Colonic mucosa (tissue), 4 donors: ENCODE measurements around the gene GABARAP. TPM values are rescaled to one million over a fixed set of nuclear protein-coding genes. Genes with fewer than 3 reads are reported as not detected.
A peak's percentile ranks its signal among the peaks of the same experiment; 100 is the strongest.

Experiments used
- DNase-seq: peaks from one replicate; pipeline ENCODE4 v3.0.0-alpha.2; 2020
- H3K27ac ChIP-seq: fragments of 200-600 bp; one replicate; pipeline ENCODE4 v1.8.0; 2021
- H3K27me3 ChIP-seq: fragments of 200-600 bp; one replicate; pipeline ENCODE4 v1.8.0; 2021
- H3K36me3 ChIP-seq: fragments of 200-600 bp; one replicate; pipeline ENCODE4 v1.8.0; 2021
- H3K4me1 ChIP-seq: fragments of 200-600 bp; one replicate; pipeline ENCODE4 v1.8.0; 2021; ENCODE audit warnings: mild to moderate bottlenecking
- H3K4me3 ChIP-seq: fragments of 200-600 bp; one replicate; pipeline ENCODE4 v1.8.0; 2021
- H3K9ac ChIP-seq, 2 donors: one replicate each; pipeline ENCODE4 v1.7.0; 2013; ENCODE audit warnings: control low read depth in 2 of 2, low read depth in 2 of 2, low read length in 2 of 2
- H3K9me3 ChIP-seq: fragments of 200-600 bp; one replicate; pipeline ENCODE4 v1.8.0; 2021
- intact Hi-C: fragments of 100-400 bp; cut with DNase I; formaldehyde crosslinking; loops from one replicate; pipeline ENCODE4 v1.14.1; 2022
- total RNA-seq, 2 donors: library from RNA; stranded (reverse); fragmentation: NEBNext Ultra II Directional in 1 of 2; extraction: Animal tissue kit (Norgen Biotek cat#: 25700) in 1 of 2; gene quantifications; one replicate each; pipeline ENCODE4 v1.2.1, GENCODE V29; 2021
- TF ChIP-seq, protein P1 (sequence below): fragments of 200-600 bp; IDR thresholded peaks from one replicate; pipeline ENCODE4 v1.8.0; 2022; ENCODE audit warnings: antibody characterized with exemption, mild to moderate bottlenecking
- donor health status: healthy.
- donor health status: DM: no; HTN: no; CAD: no.
- donor health status: DM: no; HTN: no; CAD: no.

Gene GABARAP
- total RNA-seq, 2 donors from 2014 or later, result 378 to 513 TPM

DNA sequence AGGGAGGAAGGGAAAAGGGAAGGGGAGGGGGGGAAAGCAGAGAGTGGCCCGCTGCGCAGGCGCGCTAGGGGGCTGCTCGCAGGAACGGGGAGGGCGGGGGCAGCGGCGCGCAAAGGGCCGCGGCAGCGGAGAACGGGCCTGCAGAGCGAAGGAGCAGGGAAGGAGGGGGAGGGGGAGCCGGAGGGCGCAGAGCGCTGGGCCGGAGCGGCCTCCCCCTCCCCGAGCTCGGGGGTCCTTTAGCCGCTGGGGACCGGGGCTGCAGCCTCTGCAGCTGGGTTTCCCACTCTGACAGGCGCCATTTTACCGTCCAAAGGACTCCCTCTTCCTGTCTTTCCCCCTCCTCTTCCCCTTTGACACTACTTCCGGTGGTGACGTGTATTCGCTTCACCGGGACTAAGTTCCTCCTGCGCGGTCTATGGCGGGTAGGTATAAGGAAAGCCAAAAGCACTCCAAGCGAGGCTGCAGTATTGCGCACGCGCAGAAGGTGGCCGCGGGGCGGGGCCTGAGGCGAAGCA, 9.5 kb upstream of the GABARAP start, which contains the start of gene CTDNEP1:
CTDNEP1 (minus strand) TSS at position 74 of the 515 bp plus-strand sequence. CDS start 438 bp downstream, outside the sequence.
- Histone ChIP-seq H3K4me1 (peaks cover 18% of the 10 kb centered on the region), H3K4me3 (peak within 1 kb of the TSS; percentile 98), H3K9me3 (no peaks in the 10 kb centered on the region), H3K27me3 (no peaks in the 10 kb centered on the region), H3K27ac (peak within 1 kb of the TSS; percentile 99), H3K36me3 (peaks cover 4% of the 10 kb centered on the region), H3K9ac (peak within 1 kb of the TSS; percentile 95 to 98)
- peak; percentile 100 for DNase-seq
- intact Hi-C loops, result no loop called here
- TF ChIP-seq, protein P1, sequence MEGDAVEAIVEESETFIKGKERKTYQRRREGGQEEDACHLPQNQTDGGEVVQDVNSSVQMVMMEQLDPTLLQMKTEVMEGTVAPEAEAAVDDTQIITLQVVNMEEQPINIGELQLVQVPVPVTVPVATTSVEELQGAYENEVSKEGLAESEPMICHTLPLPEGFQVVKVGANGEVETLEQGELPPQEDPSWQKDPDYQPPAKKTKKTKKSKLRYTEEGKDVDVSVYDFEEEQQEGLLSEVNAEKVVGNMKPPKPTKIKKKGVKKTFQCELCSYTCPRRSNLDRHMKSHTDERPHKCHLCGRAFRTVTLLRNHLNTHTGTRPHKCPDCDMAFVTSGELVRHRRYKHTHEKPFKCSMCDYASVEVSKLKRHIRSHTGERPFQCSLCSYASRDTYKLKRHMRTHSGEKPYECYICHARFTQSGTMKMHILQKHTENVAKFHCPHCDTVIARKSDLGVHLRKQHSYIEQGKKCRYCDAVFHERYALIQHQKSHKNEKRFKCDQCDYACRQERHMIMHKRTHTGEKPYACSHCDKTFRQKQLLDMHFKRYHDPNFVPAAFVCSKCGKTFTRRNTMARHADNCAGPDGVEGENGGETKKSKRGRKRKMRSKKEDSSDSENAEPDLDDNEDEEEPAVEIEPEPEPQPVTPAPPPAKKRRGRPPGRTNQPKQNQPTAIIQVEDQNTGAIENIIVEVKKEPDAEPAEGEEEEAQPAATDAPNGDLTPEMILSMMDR, result no peak

DNA sequence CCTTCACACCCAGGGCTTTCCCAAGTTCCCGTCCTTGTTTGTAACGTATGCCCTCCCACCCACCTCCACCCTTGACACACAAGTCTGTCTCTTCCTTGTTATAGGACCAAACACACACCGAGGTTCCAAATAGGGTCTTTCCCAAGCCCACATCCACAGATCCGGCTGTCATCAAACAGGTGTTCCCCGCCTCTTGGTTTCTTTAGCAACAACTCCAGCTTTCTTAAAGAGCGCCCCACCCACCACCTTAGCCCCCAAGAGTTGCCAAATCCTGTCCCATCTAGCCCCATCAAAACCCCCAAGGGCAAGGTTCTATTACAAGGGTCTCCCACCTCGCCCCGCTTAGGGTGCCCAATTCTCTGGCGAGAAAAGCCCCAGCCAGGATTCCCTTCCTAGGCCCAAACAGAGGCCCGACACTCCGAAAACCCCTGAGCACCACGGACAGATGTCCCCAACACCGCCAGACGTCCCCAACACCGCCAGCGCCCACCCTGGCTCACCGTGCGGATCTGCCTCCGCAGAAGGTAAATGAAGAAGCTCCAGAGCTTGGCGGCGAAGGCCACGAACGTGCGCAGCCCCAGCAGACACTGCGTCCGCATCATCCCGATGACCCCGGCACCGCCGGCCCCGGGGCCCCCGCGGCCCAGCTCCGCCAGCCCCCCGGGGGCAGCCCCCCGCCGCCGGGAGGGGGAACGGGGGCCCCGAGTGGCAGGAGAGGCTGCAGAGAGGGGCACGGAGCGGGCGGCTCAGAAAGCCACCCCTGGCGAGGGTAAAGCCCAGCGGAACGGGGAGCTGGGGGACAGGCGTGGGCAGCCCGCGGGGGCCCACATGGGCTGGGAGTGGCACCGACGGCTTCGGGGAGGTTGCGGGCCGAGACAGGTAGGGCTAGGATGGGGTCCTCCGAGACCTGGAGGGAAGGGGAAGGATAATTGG, 8.7 kb upstream of the GABARAP start:
- H3K9ac ChIP-seq, result peak overlapping the region; percentile 95 to 98
- peak overlapping the region; percentile 98 for H3K4me3 ChIP-seq
- H3K4me1 ChIP-seq, result peaks cover 18% of the 10 kb centered on the region
- TF ChIP-seq, protein P1, result no peak
- H3K27ac ChIP-seq, result peak overlapping the region; percentile 99
- H3K36me3 ChIP-seq, result peaks cover 4% of the 10 kb centered on the region
- intact Hi-C loops, result no loop called here
- peak; percentile 44 for DNase-seq
- no peaks in the 10 kb centered on the region for H3K27me3 ChIP-seq
- H3K9me3 ChIP-seq, result no peaks in the 10 kb centered on the region

DNA sequence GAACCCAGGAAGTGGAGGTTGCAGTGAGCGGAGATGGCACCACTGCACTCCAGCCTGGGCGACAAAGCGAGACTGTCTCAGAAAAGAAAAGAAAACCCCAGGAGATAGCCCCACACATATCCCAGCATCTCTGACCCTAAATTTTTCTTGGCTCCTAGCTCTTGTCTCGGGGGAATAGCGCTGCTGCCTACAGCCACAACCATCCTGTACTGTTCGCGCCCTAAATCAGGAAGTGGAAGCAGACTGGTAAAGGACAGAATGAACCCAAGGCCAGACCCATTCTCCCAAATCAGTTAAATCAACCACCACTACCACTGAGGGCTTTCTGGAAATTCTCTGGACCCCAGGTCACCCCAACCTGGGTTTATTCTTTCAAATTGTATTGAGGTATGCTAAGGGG, 7.6 kb upstream of the GABARAP start:
- Histone ChIP-seq H3K9ac (peak overlapping the region; percentile 95 to 98), H3K9me3 (no peaks in the 10 kb centered on the region), H3K4me1 (peaks cover 18% of the 10 kb centered on the region), H3K27ac (peak overlapping the region; percentile 99), H3K4me3 (peak overlapping the region; percentile 98), H3K27me3 (no peaks in the 10 kb centered on the region), H3K36me3 (peaks cover 3% of the 10 kb centered on the region)
- intact Hi-C loops, result no loop called here
- DNase-seq, result no peak
- TF ChIP-seq, protein P1, result no peak

DNA sequence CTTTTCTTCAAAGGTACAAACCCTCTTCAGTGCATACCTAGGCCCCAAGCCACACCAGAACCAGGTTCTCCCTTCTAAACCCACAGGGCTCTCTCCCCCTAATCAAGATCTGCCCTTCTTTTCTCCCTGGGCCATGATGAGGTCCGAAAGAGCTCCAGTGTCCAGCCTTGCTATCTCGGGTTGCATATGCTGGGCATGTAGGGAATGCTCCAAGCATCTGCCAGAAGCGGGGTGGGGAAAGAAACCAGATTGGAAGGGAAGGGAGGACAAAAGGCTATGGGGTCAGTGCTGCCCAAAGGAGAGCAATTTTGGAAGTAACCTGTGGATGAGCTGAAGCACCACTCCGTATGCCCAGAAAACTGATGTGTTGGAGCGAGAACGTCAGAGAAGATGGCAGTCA, 7.0 kb upstream of the GABARAP start:
- Histone ChIP-seq H3K27ac (no peak overlapping the region), H3K9ac (peak overlapping the region in 1 of 2 donors; percentile 8), H3K4me3 (no peak overlapping the region), H3K27me3 (no peaks in the 10 kb centered on the region), H3K4me1 (peaks cover 18% of the 10 kb centered on the region), H3K9me3 (no peaks in the 10 kb centered on the region), H3K36me3 (no peaks in the 10 kb centered on the region)
- DNase-seq, result no peak
- TF ChIP-seq, protein P1, result no peak
- intact Hi-C loops, result no loop called here

DNA sequence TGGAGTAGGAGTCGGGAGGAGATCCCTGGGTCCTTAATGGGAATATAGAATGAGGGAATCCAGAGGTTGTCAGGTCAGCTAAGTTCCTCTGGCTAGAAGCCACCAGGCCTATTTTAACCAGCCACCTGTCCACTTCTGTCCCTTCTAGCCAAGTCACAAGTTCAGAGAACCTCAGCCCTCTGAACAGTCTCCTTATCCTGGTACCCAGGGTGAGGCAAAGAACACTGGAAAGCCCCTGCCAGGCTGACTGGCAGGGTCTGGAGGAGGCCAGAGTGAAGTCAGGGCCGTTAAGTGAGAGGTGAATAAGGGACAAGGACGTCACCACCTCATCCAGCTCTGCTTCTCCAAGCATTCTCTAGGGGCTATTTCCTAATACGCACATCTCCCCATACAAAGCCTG, 6.5 kb upstream of the GABARAP start:
- intact Hi-C loops, result no loop called here
- DNase-seq, result no peak
- H3K4me3 ChIP-seq, result no peak overlapping the region
- H3K27me3 ChIP-seq, result no peaks in the 10 kb centered on the region
- no peaks in the 10 kb centered on the region for H3K9me3 ChIP-seq
- H3K27ac ChIP-seq, result no peak overlapping the region
- H3K36me3 ChIP-seq, result no peaks in the 10 kb centered on the region
- TF ChIP-seq, protein P1, result no peak
- peaks cover 18% of the 10 kb centered on the region for H3K4me1 ChIP-seq
- peak overlapping the region in 1 of 2 donors; percentile 8 for H3K9ac ChIP-seq
